HL-60 (cell line): ENCODE results near the gene PHETA2.

Experiments used
- DNase-seq, 2 experiments: peaks; one replicate each; pipeline ENCODE4 v3.0.0-alpha.2; 2010 to 2020; ENCODE audit warnings: low read depth in 1 of 2, low spot score in 1 of 2
- H3K27ac ChIP-seq: fragments of 250-450 bp; sonication (Bioruptor Pico); replicated peaks from 2 replicates; pipeline ENCODE4 v1.5.1; 2020; ENCODE audit warnings: mild to moderate bottlenecking, moderate library complexity
- H3K27me3 ChIP-seq: fragments of 250-450 bp; sonication (Bioruptor Pico); 2 replicates; pipeline ENCODE4 v1.5.1; 2021; ENCODE audit warnings: mild to moderate bottlenecking, moderate library complexity; ENCODE audit not compliant: insufficient read depth, poor library complexity, severe bottlenecking
- H3K4me3 ChIP-seq: replicated peaks from 2 replicates; pipeline ENCODE4 v1.5.1; 2011; ENCODE audit warnings: mild to moderate bottlenecking, control low read depth, low read length; ENCODE audit not compliant: insufficient read depth
- CTCF ChIP-seq: IDR thresholded peaks from one replicate; pipeline ENCODE4 v1.5.1; 2011; ENCODE audit warnings: low read length, control low read depth, inconsistent platforms; ENCODE audit not compliant: insufficient read depth
- GABPA ChIP-seq: IDR thresholded peaks from 2 replicates; pipeline ENCODE4 v1.6.1; 2012; ENCODE audit warnings: low read depth
- POLR2AphosphoS5 ChIP-seq: IDR thresholded peaks from 2 replicates; pipeline ENCODE4 v1.6.1; 2012; ENCODE audit warnings: low read depth
- REST ChIP-seq: IDR thresholded peaks from 2 replicates; pipeline ENCODE4 v1.6.1; 2012; ENCODE audit warnings: low read depth; ENCODE audit not compliant: insufficient replicate concordance
- SPI1 ChIP-seq: IDR thresholded peaks from 2 replicates; pipeline ENCODE4 v1.6.1; 2012; ENCODE audit warnings: low read depth, mild to moderate bottlenecking, borderline replicate concordance

Gene PHETA2

GRCh38 chr22:42076764-42077485 lies 2.9 kb downstream of the PHETA2 start:
- Histone ChIP-seq H3K27ac (no peak overlapping the region), H3K27me3 (no peaks in the 10 kb centered on the region), H3K4me3 (no peak overlapping the region)
- TF ChIP-seq CTCF (no peak), SPI1 (no peak), POLR2AphosphoS5 (no peak), REST (no peak), GABPA (no peak)
- DNase-seq = no peak

GRCh38 chr22:42077486-42078125 lies 3.6 kb downstream of the PHETA2 start:
- no peak for TF ChIP-seq POLR2AphosphoS5
- TF ChIP-seq GABPA = no peak
- TF ChIP-seq CTCF = no peak
- TF ChIP-seq SPI1 = no peak
- TF ChIP-seq REST = no peak
- H3K27ac ChIP-seq = no peak overlapping the region
- no peaks in the 10 kb centered on the region for H3K27me3 ChIP-seq
- H3K4me3 ChIP-seq = no peak overlapping the region
- DNase-seq = no peak

GRCh38 chr22:42078469-42079318 lies 4.6 kb downstream of the PHETA2 start:
- no peak for DNase-seq
- Histone ChIP-seq H3K4me3 (peak overlapping the region; percentile 70), H3K27ac (peak overlapping the region; percentile 92), H3K27me3 (no peaks in the 10 kb centered on the region)
- no peak for TF ChIP-seq GABPA
- TF ChIP-seq REST = no peak
- no peak for TF ChIP-seq CTCF
- no peak for TF ChIP-seq POLR2AphosphoS5
- no peak for TF ChIP-seq SPI1
